Ovary (tissue), 3 donors: ENCODE measurements around the gene ZNF76.

ENCODE experiments used
- POLR2A ChIP-seq: fragments of 450-650 bp; IDR thresholded peaks from one replicate; pipeline ENCODE4 v1.6.1; 2017; ENCODE audit warnings: antibody characterized with exemption, mild to moderate bottlenecking, moderate library complexity
- TF ChIP-seq, protein P1 (sequence below), 3 donors: fragments of 450-650 bp in 2 of 3; fragments of 200-600 bp in 1 of 3; IDR thresholded peaks; one replicate each; pipeline versions ENCODE4 v1.5.1 to v1.8.0; 2016 to 2022; ENCODE audit warnings: antibody characterized with exemption in 3 of 3, mild to moderate bottlenecking in 1 of 3
- donor health status: DM: no; HTN: no; CAD: no.

DNA sequence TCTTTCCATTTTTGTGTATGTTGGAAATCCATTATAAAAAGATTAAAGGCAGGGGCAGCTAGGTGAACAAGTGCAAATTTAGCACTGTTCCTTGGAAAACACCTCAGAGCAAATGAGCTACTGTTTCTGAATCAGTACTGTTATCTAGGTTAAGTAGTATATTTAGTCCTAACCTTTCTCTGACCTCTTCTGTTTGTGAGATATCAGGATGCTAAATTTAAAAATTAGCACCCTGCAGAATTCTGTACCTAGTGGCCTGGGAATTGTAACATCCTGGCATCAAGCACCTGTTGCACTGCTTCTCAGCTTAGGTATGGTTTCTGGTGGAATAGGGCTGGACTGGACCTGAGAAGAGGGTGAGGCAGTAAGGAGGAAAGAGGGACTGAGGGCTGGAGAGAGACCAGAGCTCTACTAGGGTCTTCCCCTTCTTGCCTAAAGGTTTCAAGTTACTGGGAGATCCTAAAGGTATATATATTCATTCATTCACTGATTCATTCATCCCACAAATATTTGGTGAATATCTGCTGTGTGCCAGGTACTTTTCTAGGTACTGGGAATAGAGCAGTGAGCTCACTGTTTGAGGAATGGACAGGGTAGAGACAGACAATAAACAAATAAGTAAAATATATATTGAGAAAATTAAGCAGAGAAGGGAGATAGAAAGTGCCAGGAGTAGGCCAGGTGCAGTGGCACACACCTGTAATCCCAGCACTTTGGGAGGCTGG lies 5.2 kb downstream of the ZNF76 start:
- TF ChIP-seq, protein P1, sequence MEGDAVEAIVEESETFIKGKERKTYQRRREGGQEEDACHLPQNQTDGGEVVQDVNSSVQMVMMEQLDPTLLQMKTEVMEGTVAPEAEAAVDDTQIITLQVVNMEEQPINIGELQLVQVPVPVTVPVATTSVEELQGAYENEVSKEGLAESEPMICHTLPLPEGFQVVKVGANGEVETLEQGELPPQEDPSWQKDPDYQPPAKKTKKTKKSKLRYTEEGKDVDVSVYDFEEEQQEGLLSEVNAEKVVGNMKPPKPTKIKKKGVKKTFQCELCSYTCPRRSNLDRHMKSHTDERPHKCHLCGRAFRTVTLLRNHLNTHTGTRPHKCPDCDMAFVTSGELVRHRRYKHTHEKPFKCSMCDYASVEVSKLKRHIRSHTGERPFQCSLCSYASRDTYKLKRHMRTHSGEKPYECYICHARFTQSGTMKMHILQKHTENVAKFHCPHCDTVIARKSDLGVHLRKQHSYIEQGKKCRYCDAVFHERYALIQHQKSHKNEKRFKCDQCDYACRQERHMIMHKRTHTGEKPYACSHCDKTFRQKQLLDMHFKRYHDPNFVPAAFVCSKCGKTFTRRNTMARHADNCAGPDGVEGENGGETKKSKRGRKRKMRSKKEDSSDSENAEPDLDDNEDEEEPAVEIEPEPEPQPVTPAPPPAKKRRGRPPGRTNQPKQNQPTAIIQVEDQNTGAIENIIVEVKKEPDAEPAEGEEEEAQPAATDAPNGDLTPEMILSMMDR (IDR thresholded peaks at IDR 0.05) = no peak
- TF ChIP-seq POLR2A = no peak
